ENCODE measurements around the gene CYP19A1.
"Not testable (repeated sequence)": the region's sequence is repeated elsewhere in the genome, so short reads cannot be mapped to it uniquely, and the experiment has no call there.

Gene CYP19A1

GRCh38 chr15:51288143-51289065, 50.0 kb downstream of the CYP19A1 start:
- H3K27ac ChIP-seq (ENCODE audit: low read depth, low read length) = no peak overlapping the region
- no peaks in the 10 kb centered on the region for H3K9me3 ChIP-seq (ENCODE audit: insufficient read depth, low read depth, low read length)
- 91% methylated on average over 13 of the region's 13 CpGs for WGBS

DNA sequence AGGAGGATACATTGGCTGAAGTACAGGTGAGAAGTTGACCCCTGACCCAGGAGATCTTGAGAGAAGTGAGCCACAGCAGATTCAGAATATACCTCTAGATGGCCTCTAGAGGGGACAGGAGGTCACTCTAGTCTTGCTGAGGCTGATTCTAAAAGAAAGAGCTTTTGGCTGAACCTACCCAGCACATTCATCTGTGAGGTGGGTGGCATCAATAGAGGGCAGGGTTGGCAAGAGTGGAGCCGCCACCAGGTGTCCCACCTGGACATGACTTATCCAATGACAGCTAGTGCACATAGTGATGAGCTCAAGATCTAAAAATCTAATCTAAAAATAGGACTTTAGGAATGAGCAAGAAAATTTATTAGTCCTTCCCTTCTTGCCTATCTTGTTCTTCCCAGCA, 51.6 kb downstream of the CYP19A1 start:
- Histone ChIP-seq H3K27me3 (ENCODE audit: insufficient read depth, low read length) (no peaks in the 10 kb centered on the region), H3K27ac (ENCODE audit: low read depth, low read length) (no peak overlapping the region), H3K36me3 (ENCODE audit: insufficient read depth, low read length) (no peaks in the 10 kb centered on the region), H3K9ac (ENCODE audit: low read depth, low read length) (no peak overlapping the region), H3K4me1 (ENCODE audit: insufficient read depth, low read length) (no peaks in the 10 kb centered on the region), H3K4me3 (ENCODE audit: low read length) (no peak overlapping the region), H3K9me3 (ENCODE audit: insufficient read depth, low read depth, low read length) (no peaks in the 10 kb centered on the region)
- WGBS = 80% methylated on average over 1 of the region's 1 CpG

More at GRCh38 chr15:51288143-51289065, 50.0 kb downstream of the CYP19A1 start:
- H3K36me3 ChIP-seq (ENCODE audit: insufficient read depth, low read length) = no peaks in the 10 kb centered on the region
- H3K4me1 ChIP-seq (ENCODE audit: insufficient read depth, low read length) = no peaks in the 10 kb centered on the region
- no peak overlapping the region for H3K4me3 ChIP-seq (ENCODE audit: low read length)
- no peak overlapping the region for H3K9ac ChIP-seq (ENCODE audit: low read depth, low read length)
- H3K27me3 ChIP-seq (ENCODE audit: insufficient read depth, low read length) = no peaks in the 10 kb centered on the region

DNA sequence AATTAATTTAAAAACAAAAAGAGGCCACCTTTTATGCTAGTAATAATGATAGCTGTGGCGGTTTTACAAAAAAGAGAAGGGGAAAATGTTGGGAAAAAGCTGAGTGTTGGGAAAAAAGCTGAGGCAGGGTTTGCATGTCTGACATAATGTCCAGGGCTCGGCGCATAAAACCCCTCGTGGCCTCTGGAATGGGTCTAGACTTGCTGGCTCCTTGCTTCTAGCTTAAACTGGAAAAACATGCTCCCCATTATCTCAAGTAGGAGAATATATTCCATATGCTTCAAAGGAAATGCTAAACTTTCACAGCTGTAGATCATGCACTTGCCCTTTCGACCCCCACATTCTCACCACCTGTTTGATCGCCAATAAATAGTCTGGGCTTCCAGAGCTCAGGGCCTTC, 53.0 kb downstream of the CYP19A1 start:
- no peaks in the 10 kb centered on the region for H3K36me3 ChIP-seq (ENCODE audit: insufficient read depth, low read length)
- H3K9me3 ChIP-seq (ENCODE audit: insufficient read depth, low read depth, low read length) = no peaks in the 10 kb centered on the region
- no peak overlapping the region for H3K4me3 ChIP-seq (ENCODE audit: low read length)
- H3K27ac ChIP-seq (ENCODE audit: low read depth, low read length) = no peak overlapping the region
- no peaks in the 10 kb centered on the region for H3K27me3 ChIP-seq (ENCODE audit: insufficient read depth, low read length)
- H3K9ac ChIP-seq (ENCODE audit: low read depth, low read length) = no peak overlapping the region
- 96% methylated on average over 6 of the region's 6 CpGs for WGBS
- no peaks in the 10 kb centered on the region for H3K4me1 ChIP-seq (ENCODE audit: insufficient read depth, low read length)

GRCh38 chr15:51284871-51285270, 53.5 kb downstream of the CYP19A1 start:
- H3K36me3 ChIP-seq (ENCODE audit: insufficient read depth, low read length) = no peaks in the 10 kb centered on the region
- H3K9ac ChIP-seq (ENCODE audit: low read depth, low read length) = no peak overlapping the region
- no peak overlapping the region for H3K4me3 ChIP-seq (ENCODE audit: low read length)
- no peaks in the 10 kb centered on the region for H3K4me1 ChIP-seq (ENCODE audit: insufficient read depth, low read length)
- H3K9me3 ChIP-seq (ENCODE audit: insufficient read depth, low read depth, low read length) = no peaks in the 10 kb centered on the region
- H3K27me3 ChIP-seq (ENCODE audit: insufficient read depth, low read length) = no peaks in the 10 kb centered on the region
- H3K27ac ChIP-seq (ENCODE audit: low read depth, low read length) = no peak overlapping the region
- 96% methylated on average over 6 of the region's 6 CpGs for WGBS

DNA sequence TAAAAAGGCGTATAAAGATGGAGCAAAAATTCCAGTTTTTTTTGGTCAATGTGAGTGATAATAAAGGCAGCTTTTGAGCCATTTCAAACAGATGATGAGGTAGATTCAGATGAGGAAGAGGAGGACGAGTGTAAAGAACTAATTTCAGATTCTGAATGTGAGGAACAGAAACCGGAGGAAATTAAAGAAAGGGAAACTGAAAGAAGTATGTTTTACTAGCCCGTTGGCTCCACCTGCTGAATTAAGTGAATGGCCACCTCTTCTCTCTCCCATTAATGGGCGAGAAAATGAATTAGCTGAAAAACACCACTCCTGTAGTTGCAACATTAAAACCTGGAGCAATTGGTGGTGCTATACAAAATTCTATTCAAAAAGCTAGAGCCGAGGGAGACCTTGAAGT, 55.4 kb downstream of the CYP19A1 start:
- no peak overlapping the region for H3K9ac ChIP-seq (ENCODE audit: low read depth, low read length)
- H3K27ac ChIP-seq (ENCODE audit: low read depth, low read length) = no peak overlapping the region
- H3K4me3 ChIP-seq (ENCODE audit: low read length) = no peak overlapping the region
- no peaks in the 10 kb centered on the region for H3K27me3 ChIP-seq (ENCODE audit: insufficient read depth, low read length)
- H3K9me3 ChIP-seq (ENCODE audit: insufficient read depth, low read depth, low read length) = no peaks in the 10 kb centered on the region
- no peaks in the 10 kb centered on the region for H3K4me1 ChIP-seq (ENCODE audit: insufficient read depth, low read length)
- no peaks in the 10 kb centered on the region for H3K36me3 ChIP-seq (ENCODE audit: insufficient read depth, low read length)
- WGBS = 89% methylated on average over 6 of the region's 6 CpGs

DNA sequence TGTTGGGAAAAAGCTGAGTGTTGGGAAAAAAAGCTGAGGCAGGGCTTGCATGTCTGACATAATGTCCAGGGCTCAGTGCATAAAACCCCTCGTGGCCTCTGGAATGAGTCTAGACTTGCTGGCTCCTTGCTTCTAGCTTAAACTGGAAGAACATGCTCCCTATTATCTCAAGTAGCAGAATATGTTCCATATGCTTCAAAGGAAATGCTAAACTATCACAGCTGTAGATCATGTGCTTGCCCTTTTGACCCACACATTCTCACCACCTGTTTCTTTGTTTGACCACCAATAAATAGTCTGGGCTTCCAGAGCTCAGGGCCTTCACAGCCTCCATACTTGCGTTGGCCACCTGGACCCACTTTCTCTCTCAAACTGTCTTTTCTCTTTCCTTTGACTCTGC, 56.2 kb downstream of the CYP19A1 start:
- H3K9me3 ChIP-seq (ENCODE audit: insufficient read depth, low read depth, low read length); H3K4me1 ChIP-seq (ENCODE audit: insufficient read depth, low read length): not testable (repeated sequence)

GRCh38 chr15:51281368-51281967, 56.9 kb downstream of the CYP19A1 start:
- H3K4me3 ChIP-seq (ENCODE audit: low read length) = no peak overlapping the region
- no peak overlapping the region for H3K9ac ChIP-seq (ENCODE audit: low read depth, low read length)
- H3K27me3 ChIP-seq (ENCODE audit: insufficient read depth, low read length) = no peaks in the 10 kb centered on the region
- H3K36me3 ChIP-seq (ENCODE audit: insufficient read depth, low read length) = no peaks in the 10 kb centered on the region
- H3K4me1 ChIP-seq (ENCODE audit: insufficient read depth, low read length) = no peaks in the 10 kb centered on the region
- H3K9me3 ChIP-seq (ENCODE audit: insufficient read depth, low read depth, low read length) = no peaks in the 10 kb centered on the region
- WGBS = 62% methylated on average over 4 of the region's 4 CpGs
- H3K27ac ChIP-seq (ENCODE audit: low read depth, low read length) = no peak overlapping the region

More for the DNA sequence above, 56.2 kb downstream of the CYP19A1 start:
- not testable (repeated sequence) for H3K27ac ChIP-seq (ENCODE audit: low read depth, low read length); H3K4me3 ChIP-seq (ENCODE audit: low read length); H3K9ac ChIP-seq (ENCODE audit: low read depth, low read length); H3K36me3 ChIP-seq (ENCODE audit: insufficient read depth, low read length); H3K27me3 ChIP-seq (ENCODE audit: insufficient read depth, low read length)
- 97% methylated on average over 2 of the region's 2 CpGs for WGBS

GRCh38 chr15:51280838-51281237, 57.6 kb downstream of the CYP19A1 start:
- H3K4me3 ChIP-seq (ENCODE audit: low read length) = no peak overlapping the region
- no peaks in the 10 kb centered on the region for H3K36me3 ChIP-seq (ENCODE audit: insufficient read depth, low read length)
- H3K4me1 ChIP-seq (ENCODE audit: insufficient read depth, low read length) = no peaks in the 10 kb centered on the region
- no peaks in the 10 kb centered on the region for H3K9me3 ChIP-seq (ENCODE audit: insufficient read depth, low read depth, low read length)
- no peak overlapping the region for H3K27ac ChIP-seq (ENCODE audit: low read depth, low read length)
- WGBS = 97% methylated on average over 4 of the region's 4 CpGs
- no peaks in the 10 kb centered on the region for H3K27me3 ChIP-seq (ENCODE audit: insufficient read depth, low read length)
- no peak overlapping the region for H3K9ac ChIP-seq (ENCODE audit: low read depth, low read length)

GRCh38 chr15:51279391-51279790, 59.0 kb downstream of the CYP19A1 start:
- no CpG with 5 or more reads among the region's 1 CpG for WGBS
- Histone ChIP-seq H3K36me3 (ENCODE audit: insufficient read depth, low read length) (no peaks in the 10 kb centered on the region), H3K27me3 (ENCODE audit: insufficient read depth, low read length) (no peaks in the 10 kb centered on the region), H3K27ac (ENCODE audit: low read depth, low read length) (no peak overlapping the region), H3K9me3 (ENCODE audit: insufficient read depth, low read depth, low read length) (no peaks in the 10 kb centered on the region), H3K4me1 (ENCODE audit: insufficient read depth, low read length) (no peaks in the 10 kb centered on the region), H3K4me3 (ENCODE audit: low read length) (no peak overlapping the region), H3K9ac (ENCODE audit: low read depth, low read length) (no peak overlapping the region)

- no peaks in the 10 kb centered on the region for H3K36me3 ChIP-seq (ENCODE audit: insufficient read depth, low read length)
- no peak overlapping the region for H3K27ac ChIP-seq (ENCODE audit: low read depth, low read length)
- no peaks in the 10 kb centered on the region for H3K4me1 ChIP-seq (ENCODE audit: insufficient read depth, low read length)
- H3K9me3 ChIP-seq (ENCODE audit: insufficient read depth, low read depth, low read length) = no peaks in the 10 kb centered on the region
- H3K9ac ChIP-seq (ENCODE audit: low read depth, low read length) = no peak overlapping the region
- H3K4me3 ChIP-seq (ENCODE audit: low read length) = no peak overlapping the region
- H3K27me3 ChIP-seq (ENCODE audit: insufficient read depth, low read length) = 0 out of 2 replicates have a peak, but pooled peaks cover 3% of the 10 kb centered on the region
- 96% methylated on average over 3 of the region's 3 CpGs for WGBS
Measured at GRCh38 chr15:51277101-51277500, 61.3 kb downstream of the CYP19A1 start.

GRCh38 chr15:51274956-51275355, 63.4 kb downstream of the CYP19A1 start:
- 0 out of 2 replicates have a peak, but pooled peaks cover 3% of the 10 kb centered on the region for H3K27me3 ChIP-seq (ENCODE audit: insufficient read depth, low read length)
- H3K4me3 ChIP-seq (ENCODE audit: low read length) = no peak overlapping the region
- H3K36me3 ChIP-seq (ENCODE audit: insufficient read depth, low read length) = no peaks in the 10 kb centered on the region
- WGBS = 95% methylated on average over 4 of the region's 4 CpGs
- H3K9ac ChIP-seq (ENCODE audit: low read depth, low read length) = no peak overlapping the region
- no peak overlapping the region for H3K27ac ChIP-seq (ENCODE audit: low read depth, low read length)
- H3K4me1 ChIP-seq (ENCODE audit: insufficient read depth, low read length) = no peaks in the 10 kb centered on the region
- H3K9me3 ChIP-seq (ENCODE audit: insufficient read depth, low read depth, low read length) = no peaks in the 10 kb centered on the region
